ENCODE results near the gene WFDC8. TPM values are rescaled to one million over a fixed set of nuclear protein-coding genes. Genes with fewer than 3 reads are reported as not detected.

Gene WFDC8
- total and polyA plus RNA-seq, 4 donors = not detected

GRCh38 chr20:45617591-45617990 is 38.5 kb upstream of the WFDC8 start:
- no peak overlapping the region for H3K4me3 ChIP-seq (ENCODE audit: low read depth in 1 of 3, low read length in 3 of 3)
- no peak overlapping the region for H3K27ac ChIP-seq (ENCODE audit: low read depth in 1 of 2, low read length in 2 of 2)
- WGBS = 84% methylated on average over 2 of the region's 2 CpGs
- no peaks in the 10 kb centered on the region for H3K9me3 ChIP-seq (ENCODE audit: control insufficient read depth in 4 of 4, low read length in 3 of 4)
- no peak for DNase-seq (ENCODE audit: low spot score)
- peaks cover 0 to 4% (median 0%) of the 10 kb centered on the region in 4 donors for H3K27me3 ChIP-seq (ENCODE audit: control insufficient read depth in 4 of 4, insufficient read depth in 4 of 4, low read length in 3 of 4)
- TF ChIP-seq FOXA2 (IDR thresholded peaks at IDR 0.05) (no peak), JUND (IDR thresholded peaks at IDR 0.05) (no peak), NR2F2 (IDR thresholded peaks at IDR 0.05) (no peak), HNF4G (IDR thresholded peaks at IDR 0.05) (no peak), EGR1 (IDR thresholded peaks at IDR 0.05; ENCODE audit: low read depth in 2 of 2) (no peak), YY1 (IDR thresholded peaks at IDR 0.05) (no peak), HNF4A (conservative IDR thresholded peaks at IDR 0.05) (no peak), ZBTB33 (IDR thresholded peaks at IDR 0.05) (no peak), SP1 (IDR thresholded peaks at IDR 0.05) (no peak), CTCF (IDR thresholded peaks at IDR 0.05; ENCODE audit: low read depth, low read length, missing input control) (no peak), RAD21 (IDR thresholded peaks at IDR 0.05) (no peak), FOXA1 (IDR thresholded peaks at IDR 0.05) (no peak), REST (IDR thresholded peaks at IDR 0.05) (no peak), ATF3 (IDR thresholded peaks at IDR 0.05) (no peak), MAX (IDR thresholded peaks at IDR 0.05) (no peak), RXRA (IDR thresholded peaks at IDR 0.05) (no peak), TAF1 (conservative IDR thresholded peaks at IDR 0.05) (no peak), GABPA (IDR thresholded peaks at IDR 0.05 in 1 of 2, conservative IDR thresholded peaks at IDR 0.05 in 1 of 2) (no peak)
- H3K9ac ChIP-seq (ENCODE audit: low read depth in 1 of 2, low read length in 2 of 2) = no peak overlapping the region
- H3K4me1 ChIP-seq (ENCODE audit: control insufficient read depth in 4 of 4, insufficient read depth in 4 of 4, low read length in 3 of 4) = peaks cover 0 to 5% (median 2%) of the 10 kb centered on the region in 4 donors
- no peaks in the 10 kb centered on the region for H3K36me3 ChIP-seq (ENCODE audit: control insufficient read depth in 4 of 4, insufficient read depth in 3 of 4, low read depth in 1 of 4, low read length in 3 of 4)

Measured in liver (tissue), 9 donors.